Measurements from ENCODE around the gene SSH2. TPM values are rescaled to one million over a fixed set of nuclear protein-coding genes. Genes with fewer than 3 reads are reported as not detected.

SSH2 gene
- total and polyA plus RNA-seq, 9 of the 15 experiments (the other 6 are each of a cell fraction or from before 2014, with no cell fraction given): 3.9 to 16.1 (median 10.2) TPM

DNA sequence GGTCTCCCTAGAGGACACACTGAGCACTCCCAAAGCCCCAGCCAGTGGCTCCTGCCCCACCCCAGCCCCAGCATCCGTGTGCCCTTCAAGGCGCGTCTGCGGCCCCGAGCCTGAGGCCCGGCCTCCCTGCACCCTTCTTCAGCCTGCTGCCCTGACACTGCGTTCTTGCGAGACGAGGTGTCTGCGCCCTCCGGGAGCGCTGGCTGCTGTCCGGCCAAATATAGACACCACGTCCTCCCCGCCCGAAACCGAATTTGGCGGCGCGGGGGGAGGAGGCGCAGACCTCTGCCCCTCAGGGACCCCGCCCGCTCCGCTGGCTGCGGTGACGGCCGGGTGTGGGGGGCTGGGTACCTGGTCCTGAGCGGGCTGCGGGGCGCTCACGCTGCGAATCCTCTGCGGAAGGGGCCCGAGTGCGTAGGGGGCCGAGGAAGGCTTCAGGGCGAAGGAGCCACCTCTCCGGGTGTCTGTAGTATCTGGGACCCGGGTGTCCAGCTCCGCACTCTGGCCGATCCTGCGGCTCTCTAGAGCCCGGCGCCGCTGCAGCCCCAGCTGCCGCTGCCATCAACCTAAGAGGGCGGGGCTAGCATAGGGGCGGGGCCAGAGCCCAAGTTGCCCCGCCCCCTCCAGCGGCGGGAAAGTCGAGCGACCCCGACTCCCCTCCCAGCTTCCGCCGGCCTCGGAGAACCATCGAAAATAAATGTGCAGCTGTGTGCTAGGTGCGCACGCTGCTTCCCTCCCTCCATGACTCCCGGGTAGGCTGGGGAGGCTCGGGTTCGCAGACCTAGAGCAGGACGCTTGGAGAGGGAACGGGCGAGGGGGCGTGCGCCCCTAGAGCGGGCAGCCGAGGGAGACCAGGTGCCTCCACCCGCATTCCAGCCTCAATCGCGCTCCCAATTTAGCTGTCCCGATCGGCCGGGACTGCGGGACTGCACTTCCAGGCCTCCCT is 307.4 kb downstream of the SSH2 start, which contains the start of gene CORO6 (continued):
- TF ChIP-seq, protein P1, sequence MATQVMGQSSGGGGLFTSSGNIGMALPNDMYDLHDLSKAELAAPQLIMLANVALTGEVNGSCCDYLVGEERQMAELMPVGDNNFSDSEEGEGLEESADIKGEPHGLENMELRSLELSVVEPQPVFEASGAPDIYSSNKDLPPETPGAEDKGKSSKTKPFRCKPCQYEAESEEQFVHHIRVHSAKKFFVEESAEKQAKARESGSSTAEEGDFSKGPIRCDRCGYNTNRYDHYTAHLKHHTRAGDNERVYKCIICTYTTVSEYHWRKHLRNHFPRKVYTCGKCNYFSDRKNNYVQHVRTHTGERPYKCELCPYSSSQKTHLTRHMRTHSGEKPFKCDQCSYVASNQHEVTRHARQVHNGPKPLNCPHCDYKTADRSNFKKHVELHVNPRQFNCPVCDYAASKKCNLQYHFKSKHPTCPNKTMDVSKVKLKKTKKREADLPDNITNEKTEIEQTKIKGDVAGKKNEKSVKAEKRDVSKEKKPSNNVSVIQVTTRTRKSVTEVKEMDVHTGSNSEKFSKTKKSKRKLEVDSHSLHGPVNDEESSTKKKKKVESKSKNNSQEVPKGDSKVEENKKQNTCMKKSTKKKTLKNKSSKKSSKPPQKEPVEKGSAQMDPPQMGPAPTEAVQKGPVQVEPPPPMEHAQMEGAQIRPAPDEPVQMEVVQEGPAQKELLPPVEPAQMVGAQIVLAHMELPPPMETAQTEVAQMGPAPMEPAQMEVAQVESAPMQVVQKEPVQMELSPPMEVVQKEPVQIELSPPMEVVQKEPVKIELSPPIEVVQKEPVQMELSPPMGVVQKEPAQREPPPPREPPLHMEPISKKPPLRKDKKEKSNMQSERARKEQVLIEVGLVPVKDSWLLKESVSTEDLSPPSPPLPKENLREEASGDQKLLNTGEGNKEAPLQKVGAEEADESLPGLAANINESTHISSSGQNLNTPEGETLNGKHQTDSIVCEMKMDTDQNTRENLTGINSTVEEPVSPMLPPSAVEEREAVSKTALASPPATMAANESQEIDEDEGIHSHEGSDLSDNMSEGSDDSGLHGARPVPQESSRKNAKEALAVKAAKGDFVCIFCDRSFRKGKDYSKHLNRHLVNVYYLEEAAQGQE (IDR thresholded peaks at IDR 0.05; ENCODE audit: borderline replicate concordance): no peak
- TF ChIP-seq, protein P1 (CRISPR knock-in tag; IDR thresholded peaks at IDR 0.05; ENCODE audit: low read depth): 0 out of 2 replicates have a peak, but pooled peaks have one; percentile 54
- TF ChIP-seq GATAD2B (IDR thresholded peaks at IDR 0.05; ENCODE audit: borderline replicate concordance) (peak; percentile 17; the same call in 1 of the 2 replicates), POLR2G (IDR thresholded peaks at IDR 0.05; ENCODE audit: low read depth, low read length) (peak; percentile 74), PHF8 (IDR thresholded peaks at IDR 0.05; ENCODE audit: borderline replicate concordance, low read length) (peak; percentile 47; the same call in 1 of the 2 replicates), KDM2B (CRISPR knock-in tag; IDR thresholded peaks at IDR 0.05) (peak; percentile 85; the same call in 1 of the 2 replicates), POLR2A (conservative IDR thresholded peaks at IDR 0.05) (peak; percentile 61; the same call in 1 of the 2 replicates)
- TF ChIP-seq, protein P2, sequence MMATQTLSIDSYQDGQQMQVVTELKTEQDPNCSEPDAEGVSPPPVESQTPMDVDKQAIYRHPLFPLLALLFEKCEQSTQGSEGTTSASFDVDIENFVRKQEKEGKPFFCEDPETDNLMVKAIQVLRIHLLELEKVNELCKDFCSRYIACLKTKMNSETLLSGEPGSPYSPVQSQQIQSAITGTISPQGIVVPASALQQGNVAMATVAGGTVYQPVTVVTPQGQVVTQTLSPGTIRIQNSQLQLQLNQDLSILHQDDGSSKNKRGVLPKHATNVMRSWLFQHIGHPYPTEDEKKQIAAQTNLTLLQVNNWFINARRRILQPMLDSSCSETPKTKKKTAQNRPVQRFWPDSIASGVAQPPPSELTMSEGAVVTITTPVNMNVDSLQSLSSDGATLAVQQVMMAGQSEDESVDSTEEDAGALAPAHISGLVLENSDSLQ (IDR thresholded peaks at IDR 0.05): peak; percentile 17; the same call in 1 of the 2 replicates
